Measurements from ENCODE around the gene ARHGEF12. TPM values are rescaled to one million over a fixed set of nuclear protein-coding genes. Genes with fewer than 3 reads are reported as not detected.

ARHGEF12 gene
- total RNA-seq, 1 experiment from 2014 or later: 132 TPM

- no peak overlapping the region for H3K4me3 ChIP-seq (ENCODE audit: low read depth, low read length, poor library complexity, severe bottlenecking)
- no peak for DNase-seq (ENCODE audit: low spot score)
- H3K36me3 ChIP-seq (ENCODE audit: insufficient read depth, low read length, poor library complexity, severe bottlenecking): no peaks in the 10 kb centered on the region
- H3K27ac ChIP-seq (ENCODE audit: low read depth, low read length, poor library complexity, severe bottlenecking): no peak overlapping the region
- intact Hi-C loops (cut with micrococcal nuclease; ENCODE audit: unreplicated experiment): no loop called here
- ChIA-PET CTCF (no interaction called here), POLR2A (ENCODE audit: low non-redundant PET) (no interaction called here)
- no TSS peak for BruUV-seq (replicated peaks)
- H3K27me3 ChIP-seq (replicated peaks; ENCODE audit: insufficient read depth, low read depth, low read length, poor library complexity): no peaks in the 10 kb centered on the region
- H3K4me1 ChIP-seq (ENCODE audit: insufficient read depth, low read length, poor library complexity, severe bottlenecking): peaks cover 36% of the 10 kb centered on the region
- no peak for TF ChIP-seq CTCF (conservative IDR thresholded peaks at IDR 0.05; ENCODE audit: low read depth, low read length)
- no peak for TF ChIP-seq EZH2 (IDR thresholded peaks at IDR 0.05; ENCODE audit: borderline replicate concordance, low read depth, low read length, poor library complexity, severe bottlenecking)
- peaks cover 7% of the 10 kb centered on the region for H3K9me3 ChIP-seq (ENCODE audit: low read depth, low read length, poor library complexity, severe bottlenecking)
Observed at GRCh38 chr11:120394119-120394518, 57.9 kb downstream of the ARHGEF12 start.

- POLR2A ChIA-PET (ENCODE audit: low non-redundant PET): no interaction called here
- no peak overlapping the region for H3K27ac ChIP-seq (ENCODE audit: low read depth, low read length, poor library complexity, severe bottlenecking)
- no peak overlapping the region for H3K4me3 ChIP-seq (ENCODE audit: low read depth, low read length, poor library complexity, severe bottlenecking)
- H3K9me3 ChIP-seq (ENCODE audit: low read depth, low read length, poor library complexity, severe bottlenecking): peaks cover 7% of the 10 kb centered on the region
- CTCF ChIA-PET: no interaction called here
- no TSS peak for BruUV-seq (replicated peaks)
- H3K27me3 ChIP-seq (replicated peaks; ENCODE audit: insufficient read depth, low read depth, low read length, poor library complexity): no peaks in the 10 kb centered on the region
- intact Hi-C loops (cut with micrococcal nuclease; ENCODE audit: unreplicated experiment): no loop called here
- no peak for DNase-seq (ENCODE audit: low spot score)
- H3K36me3 ChIP-seq (ENCODE audit: insufficient read depth, low read length, poor library complexity, severe bottlenecking): no peaks in the 10 kb centered on the region
- peaks cover 44% of the 10 kb centered on the region for H3K4me1 ChIP-seq (ENCODE audit: insufficient read depth, low read length, poor library complexity, severe bottlenecking)
- no peak for TF ChIP-seq CTCF (conservative IDR thresholded peaks at IDR 0.05; ENCODE audit: low read depth, low read length)
- no peak for TF ChIP-seq EZH2 (IDR thresholded peaks at IDR 0.05; ENCODE audit: borderline replicate concordance, low read depth, low read length, poor library complexity, severe bottlenecking)
Observed at GRCh38 chr11:120395778-120396177, 59.6 kb downstream of the ARHGEF12 start.

- intact Hi-C loops (cut with micrococcal nuclease; ENCODE audit: unreplicated experiment): no loop called here
- ChIA-PET POLR2A (ENCODE audit: low non-redundant PET) (no interaction called here), CTCF (no interaction called here)
- Histone ChIP-seq H3K9me3 (ENCODE audit: low read depth, low read length, poor library complexity, severe bottlenecking) (peaks cover 7% of the 10 kb centered on the region), H3K27me3 (replicated peaks; ENCODE audit: insufficient read depth, low read depth, low read length, poor library complexity) (no peaks in the 10 kb centered on the region), H3K4me3 (ENCODE audit: low read depth, low read length, poor library complexity, severe bottlenecking) (no peak overlapping the region), H3K27ac (ENCODE audit: low read depth, low read length, poor library complexity, severe bottlenecking) (peak overlapping the region; percentile 25), H3K36me3 (ENCODE audit: insufficient read depth, low read length, poor library complexity, severe bottlenecking) (no peaks in the 10 kb centered on the region), H3K4me1 (ENCODE audit: insufficient read depth, low read length, poor library complexity, severe bottlenecking) (peaks cover 46% of the 10 kb centered on the region)
- TF ChIP-seq EZH2 (IDR thresholded peaks at IDR 0.05; ENCODE audit: borderline replicate concordance, low read depth, low read length, poor library complexity, severe bottlenecking): no peak
- TF ChIP-seq CTCF (conservative IDR thresholded peaks at IDR 0.05; ENCODE audit: low read depth, low read length): no peak
- no peak for DNase-seq (ENCODE audit: low spot score)
- no TSS peak for BruUV-seq (replicated peaks)
Observed at GRCh38 chr11:120398132-120398531, 61.9 kb downstream of the ARHGEF12 start.
